ENCODE data around the gene GPC4.
A peak's percentile ranks its signal among the peaks of the same experiment; 100 is the strongest.
"Not testable (repeated sequence)": the region's sequence is repeated elsewhere in the genome, so short reads cannot be mapped to it uniquely, and the experiment has no call there.

Gene GPC4

DNA sequence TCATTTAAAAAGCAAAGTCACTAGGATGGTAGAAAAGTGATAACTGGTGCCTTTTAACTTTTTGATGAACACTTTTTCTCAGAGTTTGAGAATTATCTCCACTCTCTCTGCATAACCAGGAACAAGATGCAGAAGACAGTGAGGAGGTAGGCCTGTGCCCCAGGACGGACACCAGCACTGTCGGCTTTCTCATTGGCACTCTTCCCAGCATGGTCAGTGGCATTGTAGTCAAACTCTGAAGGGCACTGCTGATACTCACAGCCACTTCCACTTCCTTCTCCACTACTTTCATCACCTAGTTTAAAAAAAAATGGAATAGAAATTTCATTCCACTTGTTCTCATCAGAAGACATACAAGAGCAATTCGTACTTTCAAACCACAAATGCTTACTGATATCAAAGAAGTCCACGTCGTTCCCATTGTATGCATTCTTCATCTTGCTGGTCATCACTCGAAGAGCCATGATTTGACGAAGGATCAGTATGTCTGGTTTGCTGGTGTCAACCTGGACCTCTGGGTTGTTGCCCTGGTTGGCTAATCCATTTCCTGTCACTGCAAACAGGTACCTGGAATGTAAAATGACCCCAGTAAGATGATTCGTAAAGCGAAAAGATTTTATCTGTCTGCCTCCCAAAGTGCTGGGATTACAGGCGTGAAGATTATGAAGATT is 112.4 kb downstream of the GPC4 start:
- H3K4me3 ChIP-seq (ENCODE audit: low read depth, low read length): no peak overlapping the region
- TF ChIP-seq CTCF (IDR thresholded peaks at IDR 0.05; ENCODE audit: control insufficient read depth, extremely low read depth, insufficient read depth): no peak
- no peak for DNase-seq (ENCODE audit: low read depth)

DNA sequence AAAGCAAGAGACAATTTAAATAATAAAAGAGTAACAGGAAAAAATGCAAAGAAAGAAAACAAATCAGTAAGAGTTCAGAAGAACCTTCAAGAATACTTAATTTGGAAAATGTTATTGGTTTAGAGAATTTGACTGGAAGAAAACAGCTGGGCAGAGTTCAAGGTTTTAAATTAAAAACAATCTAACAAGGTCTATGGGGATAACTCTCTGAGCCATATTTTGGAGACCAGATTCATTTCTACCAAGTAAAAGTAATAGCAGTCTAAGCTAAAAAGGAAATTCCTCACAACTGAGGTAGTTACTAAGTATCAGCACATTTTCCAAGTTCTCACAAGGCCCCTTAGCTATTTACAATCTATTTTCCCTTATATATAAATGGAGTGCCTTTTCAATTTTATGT is 114.7 kb downstream of the GPC4 start:
- H3K4me3 ChIP-seq (ENCODE audit: low read depth, low read length): no peak overlapping the region
- DNase-seq (ENCODE audit: low read depth): no peak
- TF ChIP-seq CTCF (IDR thresholded peaks at IDR 0.05; ENCODE audit: control insufficient read depth, extremely low read depth, insufficient read depth): no peak

- H3K4me3 ChIP-seq (ENCODE audit: low read depth, low read length): no peak overlapping the region
- no peak for TF ChIP-seq CTCF (IDR thresholded peaks at IDR 0.05; ENCODE audit: control insufficient read depth, extremely low read depth, insufficient read depth)
- peak; percentile 11 for DNase-seq (ENCODE audit: low read depth)
Measured at GRCh38 chrX:133297284-133297683, 118.0 kb downstream of the GPC4 start.

GRCh38 chrX:133294126-133294525 is 121.2 kb downstream of the GPC4 start:
- TF ChIP-seq CTCF (IDR thresholded peaks at IDR 0.05; ENCODE audit: control insufficient read depth, extremely low read depth, insufficient read depth): no peak
- H3K4me3 ChIP-seq (ENCODE audit: low read depth, low read length): no peak overlapping the region
- DNase-seq (ENCODE audit: low read depth): no peak

DNA sequence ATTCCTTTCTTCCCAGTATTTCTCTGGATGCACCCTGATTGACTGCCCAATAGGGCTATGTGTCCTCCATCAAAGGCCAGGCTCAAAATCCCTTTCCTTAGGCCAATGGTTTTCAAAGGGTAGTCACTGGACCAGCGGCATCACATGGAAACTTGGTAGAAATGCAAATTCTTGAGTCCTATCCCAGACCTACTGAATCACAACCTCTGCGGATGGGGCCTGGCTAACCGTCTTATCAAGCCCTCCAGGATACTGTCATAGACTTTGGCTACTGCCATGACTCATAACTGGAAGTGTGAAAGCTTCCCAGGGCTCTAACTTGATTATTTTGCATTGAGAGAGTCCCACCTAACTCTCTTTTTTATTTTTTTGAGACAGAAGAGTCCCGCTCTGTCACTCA is 125.2 kb downstream of the GPC4 start:
- DNase-seq (ENCODE audit: low read depth): no peak
- no peak for TF ChIP-seq CTCF (IDR thresholded peaks at IDR 0.05; ENCODE audit: control insufficient read depth, extremely low read depth, insufficient read depth)
- no peak overlapping the region for H3K4me3 ChIP-seq (ENCODE audit: low read depth, low read length)

DNA sequence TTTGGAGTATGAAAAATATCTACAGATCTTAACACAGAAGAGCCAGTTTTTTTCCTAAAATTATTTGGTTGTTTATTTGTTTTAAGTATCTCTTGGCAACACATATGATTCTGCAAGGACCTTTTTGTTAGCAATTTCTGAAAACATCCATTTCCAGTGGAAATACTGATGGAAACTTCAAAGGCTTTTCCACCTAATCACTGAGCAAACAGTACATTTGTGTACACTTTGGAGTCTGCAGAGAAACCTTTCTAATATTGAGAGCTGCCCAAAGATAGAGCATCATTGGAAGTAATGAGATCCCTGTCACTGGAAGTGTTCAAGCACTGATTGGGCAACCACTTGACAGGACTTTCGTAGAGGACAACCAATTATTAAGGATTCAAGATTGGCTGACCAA is 127.4 kb downstream of the GPC4 start:
- TF ChIP-seq CTCF (IDR thresholded peaks at IDR 0.05; ENCODE audit: control insufficient read depth, extremely low read depth, insufficient read depth): no peak
- no peak overlapping the region for H3K4me3 ChIP-seq (ENCODE audit: low read depth, low read length)
- no peak for DNase-seq (ENCODE audit: low read depth)

- DNase-seq (ENCODE audit: low read depth): no peak
- TF ChIP-seq CTCF (IDR thresholded peaks at IDR 0.05; ENCODE audit: control insufficient read depth, extremely low read depth, insufficient read depth): no peak
- no peak overlapping the region for H3K4me3 ChIP-seq (ENCODE audit: low read depth, low read length)
Measured at GRCh38 chrX:133285341-133285740, 129.9 kb downstream of the GPC4 start.

DNA sequence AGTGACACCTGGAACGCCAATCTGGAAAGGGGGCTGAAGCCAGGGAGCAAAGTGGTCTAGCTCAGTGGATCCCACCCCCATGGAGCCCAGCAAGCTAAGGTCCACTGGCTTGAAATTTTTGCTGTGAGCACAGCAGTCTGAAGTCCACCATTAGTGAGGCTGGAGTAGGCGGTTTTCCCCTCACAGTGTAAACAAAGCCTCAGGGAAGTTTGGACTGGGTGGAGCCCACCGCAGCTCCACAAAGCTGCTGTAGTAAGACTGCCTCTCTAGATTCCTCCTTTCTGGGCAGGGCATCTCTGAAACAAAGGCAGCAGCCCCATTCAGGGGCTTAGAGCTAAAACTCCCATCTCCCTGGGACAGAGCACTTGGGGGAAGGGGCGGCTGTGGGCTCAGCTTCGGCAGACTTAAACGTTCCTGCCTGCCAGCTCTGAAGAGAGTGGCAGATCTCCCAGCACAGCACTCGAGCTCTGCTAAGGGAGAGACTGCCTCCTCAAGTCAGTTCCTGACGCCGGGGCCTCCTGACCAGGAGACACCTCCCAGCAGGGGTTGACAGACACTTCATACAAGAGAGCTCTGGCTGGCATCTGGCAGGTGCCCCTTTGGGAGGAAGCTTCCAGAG is 136.1 kb downstream of the GPC4 start:
- not testable (repeated sequence) for H3K4me3 ChIP-seq (ENCODE audit: low read depth, low read length); DNase-seq (ENCODE audit: low read depth)
